ENCODE data around the gene LHFPL6. TPM values are rescaled to one million over a fixed set of nuclear protein-coding genes. Genes with fewer than 3 reads are reported as not detected.

Gene LHFPL6
- total RNA-seq, 1 donor from 2014 or later = 38.5 TPM

- Mint-ChIP-seq H3K36me3 (ENCODE audit: low read depth, unreplicated experiment) (peaks cover 11% of the 10 kb centered on the region), H3K4me1 (ENCODE audit: unreplicated experiment) (no peaks in the 10 kb centered on the region), H3K27me3 (ENCODE audit: unreplicated experiment) (peaks cover 3% of the 10 kb centered on the region), H3K4me3 (ENCODE audit: unreplicated experiment) (no peak overlapping the region), H3K27ac (ENCODE audit: unreplicated experiment) (no peak overlapping the region), H3K9me3 (ENCODE audit: unreplicated experiment) (peaks cover 14% of the 10 kb centered on the region)
- DNase-seq (ENCODE audit: low spot score) = no peak
- no peak for TF ChIP-seq CTCF (IDR thresholded peaks at IDR 0.05; ENCODE audit: unreplicated experiment)
These were observed 306.0 kb downstream of the LHFPL6 start for GRCh38 chr13:39297023-39297422.

DNA sequence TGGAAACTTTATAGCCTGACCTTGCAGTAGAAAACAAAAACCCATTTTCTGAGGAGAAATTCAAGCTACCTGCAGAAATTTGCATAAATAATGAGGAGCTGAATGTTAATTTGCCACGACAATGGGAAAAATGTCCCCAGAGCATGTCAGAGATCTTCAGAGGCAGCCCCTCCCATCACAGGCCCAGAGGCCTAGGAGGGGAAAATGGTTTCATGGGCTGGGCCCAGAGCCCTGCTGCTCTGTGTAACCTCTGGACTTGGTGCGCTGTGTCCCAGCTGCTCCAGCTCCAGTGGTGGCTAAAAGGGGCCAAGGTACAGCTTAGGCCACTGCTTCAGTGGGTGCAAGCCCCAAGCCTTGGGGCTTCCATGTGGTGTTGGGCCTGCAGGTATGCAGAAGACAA is 306.8 kb downstream of the LHFPL6 start:
- H3K36me3 Mint-ChIP-seq (ENCODE audit: low read depth, unreplicated experiment) = peaks cover 11% of the 10 kb centered on the region
- H3K27ac Mint-ChIP-seq (ENCODE audit: unreplicated experiment) = no peak overlapping the region
- H3K4me3 Mint-ChIP-seq (ENCODE audit: unreplicated experiment) = no peak overlapping the region
- DNase-seq (ENCODE audit: low spot score) = no peak
- no peaks in the 10 kb centered on the region for H3K4me1 Mint-ChIP-seq (ENCODE audit: unreplicated experiment)
- H3K9me3 Mint-ChIP-seq (ENCODE audit: unreplicated experiment) = peaks cover 14% of the 10 kb centered on the region
- no peak for TF ChIP-seq CTCF (IDR thresholded peaks at IDR 0.05; ENCODE audit: unreplicated experiment)
- peaks cover 3% of the 10 kb centered on the region for H3K27me3 Mint-ChIP-seq (ENCODE audit: unreplicated experiment)

Other genes with a start within 250 kb of the LHFPL6 start
- 34.1 TPM for gene COG6, start 52.5 kb upstream of the LHFPL6 start, total RNA-seq (ENCODE audit: unreplicated experiment)